GM15510 (cell line): ENCODE measurements around the gene NUTM2G.
"Not testable (repeated sequence)": the region's sequence is repeated elsewhere in the genome, so short reads cannot be mapped to it uniquely, and the experiment has no call there.

Experiments used
- POLR2A ChIP-seq: IDR thresholded peaks from 3 replicates; pipeline ENCODE4 v1.6.1; 2011; ENCODE audit warnings: borderline replicate concordance; ENCODE audit not compliant: insufficient read length; ENCODE audit errors: extremely low read depth

The NUTM2G gene, protein sequence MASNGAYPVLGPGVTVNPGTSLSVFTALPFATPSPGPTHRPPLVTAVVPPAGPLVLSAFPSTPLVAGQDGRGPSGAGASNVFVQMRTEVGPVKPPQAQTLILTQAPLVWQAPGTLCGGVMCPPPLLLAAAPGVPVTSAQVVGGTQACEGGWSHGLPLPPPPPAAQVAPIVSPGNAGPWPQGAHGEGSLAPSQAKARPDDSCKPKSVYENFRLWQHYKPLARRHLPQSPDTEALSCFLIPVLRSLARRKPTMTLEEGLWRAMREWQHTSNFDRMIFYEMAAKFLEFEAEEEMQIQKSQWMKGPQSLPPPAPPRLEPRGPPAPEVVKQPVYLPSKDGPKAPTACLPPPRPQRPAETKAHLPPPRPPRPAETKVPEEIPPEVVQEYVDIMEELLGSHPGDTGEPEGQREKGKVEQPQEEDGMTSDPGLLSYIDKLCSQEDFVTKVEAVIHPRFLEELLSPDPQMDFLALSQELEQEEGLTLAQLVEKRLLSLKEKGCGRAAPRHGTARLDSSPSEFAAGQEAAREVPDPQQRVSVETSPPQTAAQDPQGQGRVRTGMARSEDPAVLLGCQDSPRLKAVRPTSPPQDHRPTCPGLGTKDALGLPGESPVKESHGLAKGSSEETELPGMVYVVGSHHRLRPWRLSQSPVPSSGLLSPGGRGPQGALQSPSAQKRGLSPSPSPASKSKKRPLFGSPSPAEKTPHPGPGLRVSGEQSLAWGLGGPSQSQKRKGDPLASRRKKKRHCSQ

DNA sequence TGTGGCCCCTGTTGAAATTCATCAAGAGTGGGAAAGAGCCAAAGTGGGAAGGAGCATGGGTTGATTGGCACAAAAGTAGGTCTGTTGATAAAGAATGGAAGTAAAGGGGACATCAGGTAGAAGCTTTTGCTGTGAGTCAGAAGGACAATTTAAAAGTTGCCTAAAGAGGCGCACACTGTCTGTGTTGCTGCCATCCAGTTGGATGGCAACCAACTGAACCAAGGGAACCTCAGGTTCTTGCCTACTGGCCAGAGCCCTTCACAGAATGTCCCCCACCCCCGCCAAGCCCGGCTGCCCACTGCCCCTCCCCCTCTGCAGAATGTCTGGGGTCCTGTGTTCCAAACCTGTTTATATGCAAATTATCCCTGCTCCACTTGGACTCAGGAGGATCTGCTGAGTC is at the start of gene NUTM2G:
Gene NUTM2G (plus strand): TSS at position 301 of the 400 bp plus-strand sequence. CDS start 182 bp downstream, outside the sequence.
- not testable (repeated sequence) for TF ChIP-seq POLR2A

DNA sequence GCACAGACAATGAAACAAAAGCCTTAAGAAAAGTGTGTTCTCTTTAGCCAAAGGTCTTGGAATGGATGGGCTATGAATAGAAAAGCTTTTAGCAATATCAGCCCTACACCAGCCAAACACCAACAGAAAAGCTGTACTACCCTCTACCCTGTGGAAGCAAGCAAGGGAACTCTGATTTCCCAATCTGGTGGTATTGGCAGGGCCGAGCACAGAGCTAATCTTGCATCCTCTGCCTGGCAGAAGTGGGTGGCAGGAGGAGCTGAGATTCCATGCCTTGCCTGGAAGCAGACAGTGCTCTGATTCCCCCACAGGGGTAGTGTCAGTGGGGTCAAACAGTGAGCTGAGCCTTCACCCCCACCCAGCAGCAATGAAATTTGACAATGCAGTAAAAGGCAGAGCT is 44.7 kb upstream of the NUTM2G start:
- TF ChIP-seq POLR2A = no peak

DNA sequence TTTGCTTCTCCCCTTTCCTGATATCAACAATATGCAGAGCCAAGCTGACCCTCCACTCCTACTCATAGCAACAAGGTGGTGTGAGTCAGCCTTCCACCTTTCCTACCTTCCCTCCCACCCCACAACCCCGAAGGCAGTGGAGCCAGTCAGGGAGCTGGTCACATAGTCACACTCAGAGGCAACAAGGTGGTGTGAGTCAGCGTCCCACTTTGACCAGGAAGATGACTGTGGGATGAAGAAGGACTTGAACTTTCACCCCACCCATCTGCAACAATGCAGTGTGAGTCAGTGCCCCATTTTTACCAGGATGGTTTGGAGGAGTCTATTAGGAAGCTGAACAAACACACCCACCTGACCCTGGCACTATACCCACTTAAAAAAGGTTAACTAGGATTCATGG is 44.2 kb upstream of the NUTM2G start:
- no peak for TF ChIP-seq POLR2A

DNA sequence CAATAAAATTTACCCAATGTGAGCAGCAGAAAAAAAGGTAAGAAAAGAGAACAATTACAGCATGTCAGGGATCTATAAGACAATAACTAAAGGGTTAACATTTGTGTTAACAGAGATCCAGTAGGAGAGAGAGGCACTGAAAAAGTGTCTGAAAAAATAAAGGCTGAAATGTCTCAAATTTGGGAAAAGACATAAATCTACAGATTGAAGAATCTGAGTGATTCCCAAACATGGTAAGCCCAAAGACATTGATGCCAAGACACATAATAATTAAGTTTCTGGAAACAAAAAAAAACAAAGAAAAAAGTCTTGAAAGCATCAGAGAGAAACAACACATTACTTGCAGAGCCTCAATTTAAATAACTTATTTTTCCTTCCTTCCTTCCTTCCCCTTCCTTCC is 43.2 kb upstream of the NUTM2G start:
- TF ChIP-seq POLR2A = no peak

DNA sequence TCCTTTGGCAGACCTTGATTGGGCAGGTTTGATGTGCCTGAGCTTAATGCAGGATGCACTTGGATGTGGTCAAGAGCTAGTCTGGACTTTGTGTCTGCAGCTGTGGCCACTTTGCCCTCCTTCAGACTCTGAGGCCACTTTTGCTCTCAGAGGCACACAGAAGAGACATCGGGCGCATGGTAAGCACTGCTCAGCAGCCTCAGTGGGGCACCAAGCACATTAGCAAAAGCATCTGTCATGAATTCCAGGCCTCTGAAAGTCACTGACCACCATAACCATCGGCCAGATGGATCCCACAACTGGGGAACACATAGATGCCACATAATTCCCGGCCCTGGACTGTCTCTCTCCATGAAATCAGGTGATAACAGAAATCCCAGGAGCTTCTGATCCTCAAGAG is 40.1 kb upstream of the NUTM2G start:
- no peak for TF ChIP-seq POLR2A

DNA sequence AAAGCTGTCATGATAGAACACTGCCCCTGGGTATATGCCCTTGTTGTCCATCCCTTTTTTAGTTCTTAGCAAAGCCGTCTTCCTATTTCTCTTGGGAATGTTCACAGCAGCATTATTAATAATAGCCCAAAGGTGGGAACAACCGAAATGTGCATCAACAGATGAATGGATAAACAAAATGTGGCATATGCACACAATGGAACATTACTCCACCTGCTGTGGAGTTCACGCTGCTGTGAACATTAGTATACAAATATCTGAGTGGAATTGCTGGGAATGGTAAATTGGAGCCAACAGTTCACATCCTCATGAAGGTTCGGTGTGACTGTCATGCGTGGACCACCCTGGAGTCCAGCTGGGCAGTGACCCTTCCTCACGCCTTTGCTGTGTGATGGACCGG is 36.5 kb upstream of the NUTM2G start:
- TF ChIP-seq POLR2A = no peak
